NK-92 (cell line): ENCODE measurements around the gene GSK3A.

Experiments
- DNase-seq: peaks from one replicate; lab custom pipeline; 2025; ENCODE audit not compliant: unreplicated experiment; lab: John Stamatoyannopoulos, UW

GSK3A gene

DNA sequence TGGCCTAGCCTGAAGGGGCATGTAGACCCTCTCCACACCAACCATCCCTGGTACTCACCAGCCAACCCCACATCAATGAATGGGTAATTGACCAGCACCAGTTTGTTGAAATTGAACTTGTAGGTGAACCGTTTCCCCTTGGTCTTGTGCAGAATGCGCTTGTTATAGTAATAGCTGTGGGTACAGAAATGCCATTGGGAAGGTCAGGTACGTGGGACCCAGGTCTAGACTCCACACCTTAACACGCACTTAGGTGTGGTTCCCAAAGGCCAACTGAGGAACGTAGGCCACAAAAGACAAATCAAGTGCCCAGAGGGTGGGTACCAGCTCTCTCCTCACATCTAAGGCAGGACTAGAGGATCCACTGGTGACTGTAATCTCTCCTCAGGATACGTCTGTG, 7.4 kb upstream of the GSK3A start:
- DNase-seq, result no peak

DNA sequence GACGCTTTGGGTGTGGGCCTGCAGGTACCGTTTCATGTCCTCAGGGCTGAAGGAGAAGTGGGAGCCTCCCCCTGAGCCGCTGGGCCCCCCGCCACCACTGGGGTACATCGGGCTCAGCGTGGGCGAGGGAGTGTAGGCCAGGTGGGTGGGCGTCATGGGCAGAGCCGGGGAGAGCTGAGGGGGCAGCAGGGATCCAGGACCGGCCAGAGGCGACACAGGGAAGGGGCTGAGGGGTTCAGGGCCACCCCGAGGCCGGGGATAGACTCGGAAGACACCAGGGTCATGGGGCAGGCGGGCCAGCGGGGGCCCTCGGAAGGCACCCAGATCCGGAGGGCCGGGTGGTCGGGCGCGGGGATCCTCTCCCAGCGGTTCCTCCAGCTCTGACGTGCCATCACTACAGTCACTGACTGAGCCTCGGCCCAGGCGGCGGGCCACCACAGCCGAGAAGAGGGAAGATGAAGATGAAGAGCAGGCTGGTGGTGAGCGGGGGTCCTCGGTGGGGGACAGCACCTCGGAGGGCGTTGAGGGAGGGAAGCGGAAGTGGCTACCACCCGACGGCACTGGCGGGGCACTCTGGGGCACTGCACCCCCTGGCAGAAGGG, 6.8 kb upstream of the GSK3A start:
- no peak for DNase-seq

DNA sequence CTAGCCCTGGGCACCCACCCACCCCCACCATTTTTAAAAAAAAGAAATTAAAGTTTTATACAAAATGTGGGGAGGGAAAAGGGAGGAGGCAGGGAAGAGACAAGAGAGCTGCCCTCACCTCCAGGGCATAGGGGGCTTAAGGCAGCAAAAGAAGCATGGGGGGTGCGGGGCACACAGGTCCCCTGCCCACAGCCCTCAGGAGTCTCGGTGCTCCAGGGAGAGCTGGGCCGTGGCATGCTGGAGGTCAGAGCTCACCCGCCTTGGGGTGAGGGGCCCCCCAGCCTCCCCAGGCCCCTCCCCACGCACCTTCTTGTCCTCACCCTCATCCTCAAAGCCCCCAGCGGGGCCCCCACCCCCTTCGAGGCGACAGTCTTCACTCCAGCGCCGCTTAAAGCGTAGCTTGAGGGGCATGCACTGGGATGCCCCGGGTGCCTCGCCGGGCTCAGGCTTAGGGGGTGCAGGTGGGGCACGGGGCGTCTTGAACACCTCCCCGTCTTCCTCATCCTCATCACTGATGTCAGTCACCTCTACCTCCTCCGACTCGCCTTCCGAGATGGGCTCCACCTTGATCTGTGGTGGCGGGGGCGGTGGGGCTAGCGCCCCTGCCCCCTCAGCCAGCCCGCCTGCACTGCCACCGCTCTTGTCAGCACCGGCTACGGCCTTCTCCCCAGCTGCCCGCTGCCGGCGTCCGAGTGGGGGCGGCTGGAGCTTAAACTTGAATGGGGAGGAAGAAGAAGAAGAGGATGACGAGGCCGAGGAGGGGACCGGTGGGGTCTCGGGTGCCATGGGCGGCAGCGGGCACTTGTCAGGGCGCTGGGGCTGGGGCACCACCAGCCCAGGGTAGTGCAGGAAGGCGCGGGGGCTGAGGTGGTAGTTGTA, 6.1 kb upstream of the GSK3A start:
- no peak for DNase-seq

DNA sequence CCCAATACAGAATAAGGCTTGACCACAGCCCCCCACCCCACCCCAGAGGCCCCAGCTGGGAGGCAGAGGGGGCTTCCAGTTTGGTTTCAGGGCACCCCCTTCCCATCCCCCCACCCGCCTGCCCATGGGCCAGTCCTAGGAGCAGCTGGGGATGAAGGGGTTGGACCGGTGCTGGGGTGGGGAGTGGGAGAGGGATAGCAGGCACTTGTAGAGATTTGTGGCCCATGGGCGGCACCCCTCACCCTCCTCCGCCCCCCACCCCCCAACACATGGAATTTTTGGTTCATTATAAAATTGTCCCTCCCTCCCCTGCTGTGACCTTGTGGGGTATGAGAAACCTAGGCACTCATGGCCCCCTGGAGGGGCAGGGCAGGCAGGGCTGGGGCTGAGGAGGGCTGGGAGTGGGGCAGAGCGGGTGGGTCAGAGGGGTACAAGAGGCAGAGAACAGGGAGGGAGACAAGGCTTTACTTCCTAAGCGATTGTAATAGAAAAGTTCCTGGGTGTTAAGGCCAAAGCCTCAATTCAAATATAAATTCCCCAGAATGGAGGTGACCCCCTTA, 5.3 kb upstream of the GSK3A start:
- DNase-seq, result no peak

DNA sequence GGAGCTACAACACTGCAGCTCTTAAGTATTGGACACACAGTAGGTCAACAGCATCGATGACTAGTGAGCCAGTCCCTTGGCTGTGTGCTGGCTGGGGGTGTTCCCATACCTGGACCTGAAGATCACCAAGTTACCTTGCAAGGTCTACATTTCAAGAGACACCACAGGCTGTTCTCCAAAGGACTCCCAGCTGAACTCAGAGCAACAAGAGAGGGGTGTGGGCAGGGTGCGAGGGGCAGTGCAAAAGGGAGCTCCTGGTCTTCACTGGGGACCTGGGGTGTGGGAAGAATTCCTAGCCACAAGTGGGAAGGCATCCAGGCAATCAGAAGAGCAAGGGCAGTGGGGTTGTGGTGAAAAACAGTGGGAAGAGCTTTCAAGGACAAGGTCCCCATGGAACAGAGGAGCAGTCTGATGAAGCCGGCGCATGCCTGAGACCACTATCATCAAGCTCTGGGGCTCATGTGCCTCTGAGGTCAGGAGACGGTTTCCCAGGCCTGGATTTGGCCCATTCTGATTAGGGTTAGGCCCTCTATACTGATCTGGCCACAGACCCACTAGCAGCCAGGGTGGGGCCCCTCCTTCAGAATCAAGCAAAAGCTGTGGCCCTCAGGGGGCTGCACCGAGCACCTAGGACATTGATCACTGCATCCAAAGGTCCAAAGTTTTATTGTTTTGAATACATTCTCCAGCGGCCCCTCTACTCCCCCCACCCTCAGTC, 4.7 kb upstream of the GSK3A start:
- no peak for DNase-seq

DNA sequence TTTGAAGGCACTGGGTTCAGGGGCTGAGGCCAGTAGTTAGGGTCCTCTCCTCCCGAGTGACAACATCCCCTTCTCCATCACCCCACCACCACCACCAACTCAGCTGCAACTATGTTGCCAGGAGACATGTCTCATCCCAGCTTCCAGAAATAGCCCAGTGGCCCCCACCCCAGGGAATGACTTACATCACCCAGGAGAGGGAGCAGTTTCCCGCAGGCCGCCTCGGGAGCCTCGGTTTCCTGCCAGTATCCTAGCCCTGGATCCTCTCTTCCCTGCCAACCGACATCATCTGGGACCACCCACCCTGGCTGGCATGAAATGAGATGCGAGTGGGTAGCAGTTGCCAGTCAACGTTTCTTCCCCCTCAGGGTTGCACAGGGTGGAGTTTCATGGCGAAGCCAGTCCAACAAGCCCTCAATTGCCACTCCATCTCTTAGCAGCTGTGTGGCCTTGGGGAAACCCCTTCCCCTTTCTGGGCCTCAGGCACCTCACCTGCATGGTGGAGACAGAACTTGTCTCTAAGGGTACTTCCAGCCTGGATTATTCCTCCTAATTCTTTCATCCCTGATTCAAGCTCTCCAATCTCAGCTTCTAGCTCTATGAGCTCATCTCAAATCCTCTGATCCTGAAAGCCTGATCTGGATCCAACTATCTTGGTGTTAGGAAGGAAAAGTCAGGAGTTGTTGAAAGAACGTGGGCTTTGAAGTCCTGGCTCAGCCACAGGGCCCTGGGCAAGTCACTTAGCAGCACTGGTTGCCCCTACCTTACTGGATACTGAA, 3.9 kb upstream of the GSK3A start:
- no peak for DNase-seq

DNA sequence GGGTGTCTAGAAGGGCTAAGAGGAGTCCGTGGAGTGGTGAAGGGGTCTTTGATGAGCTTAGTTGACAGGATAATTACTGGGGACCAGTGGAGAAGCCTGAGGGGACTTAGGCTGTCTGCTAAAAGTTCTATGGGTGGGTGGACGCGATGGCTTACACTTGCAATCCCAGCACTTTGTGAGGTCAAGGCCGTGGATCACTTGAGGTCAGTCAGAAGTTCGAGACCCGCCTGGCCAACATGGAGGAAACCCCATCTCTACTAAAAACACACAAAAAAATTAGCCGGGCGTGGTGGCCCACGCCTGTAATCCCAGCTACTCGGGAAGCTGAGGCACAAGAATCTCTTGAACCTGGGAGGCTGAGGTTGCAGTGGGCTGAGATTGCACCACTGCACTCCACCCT, 2.8 kb upstream of the GSK3A start:
- DNase-seq, result no peak

DNA sequence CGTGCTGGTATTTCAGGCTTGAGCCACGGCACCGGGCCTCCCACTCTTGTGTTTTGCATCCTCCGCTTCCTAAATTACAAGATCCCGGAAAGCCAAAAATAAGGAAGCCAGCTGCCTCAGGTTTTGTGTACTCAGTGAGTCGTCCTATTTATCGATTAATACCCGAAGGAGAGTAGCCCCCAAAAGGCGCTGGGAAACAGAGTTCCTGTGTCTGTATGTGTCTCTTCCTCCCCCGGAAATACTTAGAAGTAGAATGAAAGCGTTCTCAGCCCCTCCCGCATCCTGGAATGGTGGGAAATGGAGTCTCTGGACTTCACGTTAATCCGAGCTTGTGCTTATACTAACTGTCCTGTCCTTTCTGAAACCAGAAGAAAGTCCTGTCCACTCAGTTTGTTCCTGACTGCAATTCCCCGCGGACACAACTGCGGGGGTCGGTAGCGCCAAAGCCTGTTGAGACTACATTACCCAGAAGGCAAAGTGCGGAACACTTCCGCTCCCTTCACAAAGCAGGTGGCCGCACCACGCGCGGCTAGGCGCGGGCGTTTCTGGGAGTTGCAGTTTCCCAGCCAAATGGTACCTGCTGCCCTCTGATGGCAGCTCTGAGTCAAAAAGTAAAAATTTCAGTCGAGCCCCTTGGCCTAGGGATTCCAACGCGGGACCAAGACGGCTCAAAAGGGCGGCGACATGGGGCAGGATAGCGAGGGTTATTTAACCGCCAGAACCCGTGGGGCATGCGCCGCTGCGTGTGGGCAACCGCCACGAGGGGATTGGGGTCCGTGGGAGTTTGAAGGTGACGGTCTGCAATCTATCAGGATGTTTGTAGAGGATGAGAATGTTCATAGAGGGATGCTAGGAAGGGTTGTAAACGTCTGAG, 2.2 kb upstream of the GSK3A start:
- DNase-seq, result no peak

DNA sequence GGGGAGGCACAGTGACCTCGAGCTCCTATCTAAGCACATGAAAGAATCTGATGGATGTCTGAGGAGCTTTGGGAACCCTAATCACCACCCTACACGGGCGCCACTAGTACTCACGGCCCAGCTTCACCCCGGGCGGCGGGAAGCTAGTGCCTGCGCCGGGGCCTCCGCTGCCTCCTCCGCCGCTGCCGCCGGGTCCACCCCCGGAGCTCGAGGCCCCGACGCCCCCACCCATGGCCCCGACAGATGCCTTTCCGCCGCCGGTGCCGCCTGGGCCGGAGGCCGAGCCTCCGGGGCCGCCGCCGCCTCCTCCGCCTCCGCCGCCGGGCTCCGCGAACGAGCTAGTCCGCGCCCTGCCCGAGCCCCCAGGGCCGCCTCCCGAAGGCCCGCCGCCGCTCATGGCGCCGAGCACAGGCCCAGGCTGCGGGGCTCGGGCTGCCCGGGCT, 312 bp downstream of the GSK3A start:
- no peak for DNase-seq

DNA sequence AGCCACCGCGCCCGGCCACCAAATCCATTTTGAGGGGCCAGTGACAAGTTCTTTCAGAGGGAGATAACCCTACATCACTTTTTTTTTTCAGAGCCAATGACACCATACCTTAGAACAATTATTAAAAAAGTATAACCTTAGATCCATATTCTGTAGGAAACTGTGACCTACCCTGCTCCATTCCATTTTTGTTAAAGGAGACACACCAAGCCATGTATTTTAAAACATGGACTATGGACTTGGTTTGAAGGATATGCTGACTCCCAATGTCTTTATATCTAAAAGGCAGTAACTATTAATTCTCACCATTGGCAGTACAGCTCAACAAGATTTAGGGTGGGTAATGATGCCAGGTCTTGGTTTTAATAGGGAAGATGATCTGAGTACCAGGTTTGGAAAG, 1.1 kb downstream of the GSK3A start:
- no peak for DNase-seq

DNA sequence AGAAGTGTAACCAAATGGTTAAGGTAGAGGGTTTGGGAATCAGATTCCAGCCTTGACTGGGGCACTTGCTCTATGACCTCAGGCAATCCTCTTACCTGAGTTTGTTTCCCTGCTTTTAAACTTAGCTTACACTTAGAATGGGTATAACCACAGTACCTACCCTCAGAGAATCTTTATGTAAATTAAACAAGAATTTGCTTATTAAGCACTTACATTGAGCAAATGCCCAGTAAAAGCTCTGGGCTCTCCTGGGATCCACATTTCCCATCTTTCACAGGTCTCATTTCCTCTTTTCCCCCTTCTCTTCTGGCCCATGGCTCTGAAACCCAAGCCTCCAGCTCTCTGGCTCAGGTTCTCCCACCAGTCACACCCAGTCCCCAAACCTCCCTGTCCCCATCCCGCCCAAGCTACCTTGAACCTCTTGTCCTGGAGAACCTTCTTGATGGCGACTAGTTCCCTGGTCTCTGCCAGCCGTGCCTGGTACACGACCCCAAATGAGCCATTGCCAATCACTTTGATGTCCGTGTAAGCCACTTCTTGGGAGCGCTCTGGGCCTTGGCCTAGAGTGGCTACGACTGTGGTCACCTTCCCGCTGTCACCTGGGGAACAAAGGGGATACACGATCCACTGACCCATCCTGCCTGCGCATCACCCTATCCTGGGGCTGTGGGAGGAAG, 2.7 kb downstream of the GSK3A start:
- DNase-seq, result no peak

DNA sequence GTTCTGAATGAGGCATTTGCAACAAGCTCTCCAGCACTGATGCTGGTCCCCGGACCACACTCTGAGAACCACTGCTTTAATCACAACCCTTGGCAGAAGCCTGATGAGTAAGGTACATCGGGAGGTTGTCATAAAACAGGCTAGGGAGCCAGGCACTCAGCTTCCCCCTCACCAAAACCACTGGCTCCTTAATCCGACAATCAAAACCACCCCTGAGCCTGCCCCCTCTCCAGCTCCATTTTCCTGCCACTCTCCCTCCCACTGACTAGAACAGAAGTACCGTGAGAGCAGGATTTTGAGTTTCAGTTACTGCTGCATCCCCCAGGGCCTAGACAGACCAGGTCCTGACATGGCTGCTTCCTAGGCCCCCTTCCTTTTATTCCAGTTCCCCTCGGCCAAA, 7.2 kb downstream of the GSK3A start:
- DNase-seq, result no peak

DNA sequence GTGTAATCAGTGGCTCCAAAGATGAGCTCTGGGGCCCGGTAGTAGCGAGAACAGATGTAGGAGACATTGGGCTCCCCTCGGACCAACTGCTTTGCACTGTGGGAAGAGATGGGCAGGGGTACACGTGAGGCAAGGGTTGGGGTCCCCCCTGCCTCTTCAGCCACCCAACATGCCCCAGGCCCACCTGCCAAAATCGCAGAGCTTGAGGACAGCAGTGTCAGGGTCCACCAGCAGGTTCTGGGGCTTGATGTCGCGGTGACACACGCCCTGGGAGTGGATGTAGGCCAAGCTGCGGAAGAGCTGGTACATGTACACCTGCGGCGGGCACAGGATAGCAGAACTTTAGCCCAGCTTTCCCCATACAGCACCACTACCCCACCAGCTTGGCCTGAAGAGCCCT, 8.0 kb downstream of the GSK3A start:
- DNase-seq, result no peak

DNA sequence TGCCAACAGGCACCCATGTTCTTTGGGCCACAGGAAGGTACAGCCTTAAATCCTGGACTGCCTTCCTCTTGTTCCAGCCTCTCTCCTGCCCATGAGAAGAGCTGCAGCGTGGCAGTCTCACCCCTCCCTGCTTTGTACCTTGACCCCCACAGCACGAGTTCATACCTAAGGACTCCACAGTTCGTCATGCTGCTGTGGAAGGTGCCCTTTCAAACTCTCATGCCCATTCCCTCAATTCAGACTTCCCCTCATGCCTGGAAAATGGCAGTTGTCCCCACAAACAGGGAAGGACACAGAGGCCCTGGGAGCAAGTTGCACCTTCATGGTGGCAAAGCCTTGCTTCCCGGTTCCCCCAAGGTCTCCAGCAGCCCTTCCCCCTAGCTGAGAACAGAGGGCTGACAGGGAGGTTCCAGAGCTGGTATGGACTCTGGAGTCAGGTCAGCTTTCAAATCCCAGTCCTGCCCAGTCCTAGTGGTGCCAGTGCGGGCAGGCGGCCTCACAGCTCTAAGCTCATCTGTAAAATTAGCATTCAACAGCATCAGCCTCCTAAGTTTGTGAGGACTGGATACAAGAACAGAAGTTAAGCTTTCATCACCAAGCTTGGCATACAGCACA, 8.6 kb downstream of the GSK3A start:
- DNase-seq, result no peak

DNA sequence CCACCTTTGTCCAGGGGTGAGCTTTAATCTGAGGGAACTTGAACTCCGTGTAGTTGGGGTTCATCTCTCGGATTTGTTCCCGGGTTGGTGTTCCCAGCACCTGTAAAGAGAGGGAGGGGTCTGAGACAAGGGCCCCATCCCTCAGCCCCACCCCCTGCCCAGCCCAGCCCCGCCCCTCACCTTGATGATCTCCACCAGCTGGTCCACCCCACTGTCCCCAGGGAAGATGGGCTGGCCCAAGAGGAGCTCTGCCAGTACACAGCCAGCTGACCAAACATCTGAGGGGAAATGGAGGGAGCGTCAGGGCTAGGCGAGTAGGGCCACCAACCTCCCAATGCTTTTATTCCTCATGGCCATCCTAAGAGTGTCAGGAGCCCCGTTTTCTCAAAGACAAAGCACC, 9.3 kb downstream of the GSK3A start:
- DNase-seq, result no peak

DNA sequence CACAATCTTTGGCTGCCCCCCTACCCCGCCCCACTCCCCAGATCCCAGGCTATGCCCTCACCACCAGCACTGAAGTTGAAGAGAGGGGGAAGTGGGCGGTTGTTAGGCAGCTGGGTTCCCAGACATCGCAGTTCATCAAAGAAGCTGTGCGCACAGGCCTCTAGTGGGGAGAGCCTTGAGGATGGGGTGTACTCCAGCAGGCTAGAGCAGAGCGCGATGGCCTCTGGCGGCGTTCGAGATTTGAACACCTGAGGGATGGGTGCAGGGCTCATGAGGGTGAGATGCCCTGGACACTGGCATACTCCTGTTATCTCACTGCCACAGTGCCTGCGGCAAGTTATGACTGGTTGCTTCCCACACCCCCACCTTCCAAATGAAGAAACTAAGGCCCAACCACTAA, 10.0 kb downstream of the GSK3A start:
- no peak for DNase-seq

DNA sequence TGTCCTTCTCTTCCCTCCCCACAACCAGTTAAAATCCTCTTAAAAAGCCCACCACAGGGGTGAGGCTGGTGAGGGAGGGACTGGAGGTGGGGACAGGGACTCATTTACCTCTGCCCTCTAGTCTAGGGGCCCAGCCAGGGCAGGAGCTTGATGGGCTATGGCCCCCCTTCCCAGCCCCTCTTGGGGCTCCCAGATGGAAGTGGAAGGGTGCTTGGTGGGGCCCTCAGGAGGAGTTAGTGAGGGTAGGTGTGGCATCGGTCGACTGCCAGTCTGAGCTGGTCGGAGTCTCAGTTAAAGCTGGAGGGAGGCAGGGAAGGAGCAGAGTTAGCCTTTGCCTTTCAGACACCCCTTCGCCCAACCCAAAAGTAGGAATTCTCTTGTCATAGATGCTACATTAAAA, 11.8 kb downstream of the GSK3A start:
- DNase-seq, result no peak

DNA sequence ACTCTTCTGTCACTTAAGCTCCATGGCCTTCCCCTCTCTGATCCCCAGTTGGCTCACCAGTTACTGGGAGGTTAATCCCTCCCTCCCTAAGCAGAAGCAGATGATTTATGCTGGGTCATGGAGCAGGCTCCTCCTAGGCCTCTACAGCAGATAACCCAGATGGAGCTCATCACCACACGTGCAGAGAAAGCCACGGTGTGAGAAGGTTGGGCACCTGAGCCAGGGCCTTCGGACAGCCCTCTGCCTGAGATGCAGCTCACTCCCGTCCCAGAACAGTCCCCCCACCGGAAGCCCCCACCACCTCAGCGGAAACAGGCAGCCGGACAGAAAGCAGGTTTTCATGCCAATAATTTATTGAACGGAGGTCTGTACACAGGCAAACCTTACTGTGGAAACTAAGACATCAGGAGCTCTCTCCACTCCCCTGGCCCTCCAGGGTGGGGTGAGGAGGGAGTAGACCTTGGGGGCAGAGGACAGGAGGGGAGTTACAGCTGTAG, 12.5 kb downstream of the GSK3A start:
- DNase-seq, result no peak

DNA sequence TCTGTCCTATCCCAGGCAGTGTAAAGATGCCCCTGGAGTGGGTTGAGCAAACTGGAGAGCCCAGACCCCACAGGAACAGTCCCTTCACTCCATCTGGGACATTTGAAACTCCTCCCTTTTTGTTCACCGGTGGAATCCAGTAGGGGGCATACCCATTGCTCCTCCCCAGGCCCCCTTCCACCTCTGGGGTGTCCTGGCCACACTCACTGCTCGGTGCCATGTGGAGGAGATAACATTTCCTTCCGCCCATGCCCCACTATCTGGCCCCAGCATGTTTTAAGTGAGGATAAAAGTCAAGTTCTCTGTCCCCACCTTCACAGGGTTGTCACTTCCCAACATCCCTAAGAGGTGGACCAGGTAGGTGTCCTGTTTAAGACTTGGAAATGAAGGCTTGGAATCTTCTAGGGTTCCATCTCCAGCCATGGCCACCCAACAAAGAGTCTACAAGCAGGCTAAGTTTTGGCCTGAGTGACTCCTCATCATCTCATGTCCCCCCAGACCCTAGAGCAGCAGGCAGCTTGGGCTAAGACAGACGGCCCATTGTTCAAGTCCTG, 13.0 kb downstream of the GSK3A start:
- no peak for DNase-seq
